Suppressor macrophage treated with lipopolysaccharide for 1 hour (primary cell): Measurements from ENCODE around the gene ADAMTS13.
A peak's percentile ranks its signal among the peaks of the same experiment; 100 is the strongest.

Source experiments
- DNase-seq, 3 donors: peaks; one replicate each; pipeline ENCODE4 v3.0.0-alpha.2; 2020 to 2022

The ADAMTS13 gene

GRCh38 chr9:133456409-133456808 lies 34.2 kb downstream of the ADAMTS13 start:
- no peak for DNase-seq

DNA sequence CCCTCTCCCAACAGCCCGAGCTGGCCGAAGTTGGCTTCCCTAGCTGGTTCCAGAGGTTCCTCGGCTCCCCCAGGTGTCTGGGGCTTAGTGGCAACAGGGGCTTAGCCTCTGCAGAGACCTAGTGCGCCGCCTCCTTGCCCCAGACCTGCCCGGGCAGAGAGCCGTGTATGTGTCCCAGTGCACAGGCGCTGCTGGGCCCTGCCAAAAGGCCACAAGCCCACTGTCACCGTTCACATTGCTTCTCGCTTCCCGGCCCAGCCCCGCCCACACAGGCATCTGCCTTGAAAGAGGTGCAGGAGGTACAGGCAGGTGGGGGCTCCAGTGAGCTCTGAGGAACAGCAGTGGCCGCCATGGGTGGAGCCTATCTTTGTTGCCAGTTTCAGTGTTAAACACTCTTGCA lies 35.1 kb downstream of the ADAMTS13 start:
- DNase-seq: no peak

DNA sequence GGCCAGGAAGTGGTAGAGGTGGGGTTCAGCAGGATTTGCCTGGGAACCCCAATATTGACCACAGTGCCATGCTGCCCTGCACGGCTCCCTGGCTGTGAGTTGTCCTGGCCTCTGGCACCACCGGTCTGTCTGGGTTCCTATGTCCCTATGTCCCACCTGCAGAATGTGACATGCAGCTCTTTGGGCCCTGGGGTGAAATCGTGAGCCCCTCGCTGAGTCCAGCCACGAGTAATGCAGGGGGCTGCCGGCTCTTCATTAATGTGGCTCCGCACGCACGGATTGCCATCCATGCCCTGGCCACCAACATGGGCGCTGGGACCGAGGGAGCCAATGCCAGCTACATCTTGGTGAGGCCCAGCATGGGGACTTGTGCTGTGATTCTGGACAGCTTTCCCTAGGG lies 35.6 kb downstream of the ADAMTS13 start:
- no peak for DNase-seq

DNA sequence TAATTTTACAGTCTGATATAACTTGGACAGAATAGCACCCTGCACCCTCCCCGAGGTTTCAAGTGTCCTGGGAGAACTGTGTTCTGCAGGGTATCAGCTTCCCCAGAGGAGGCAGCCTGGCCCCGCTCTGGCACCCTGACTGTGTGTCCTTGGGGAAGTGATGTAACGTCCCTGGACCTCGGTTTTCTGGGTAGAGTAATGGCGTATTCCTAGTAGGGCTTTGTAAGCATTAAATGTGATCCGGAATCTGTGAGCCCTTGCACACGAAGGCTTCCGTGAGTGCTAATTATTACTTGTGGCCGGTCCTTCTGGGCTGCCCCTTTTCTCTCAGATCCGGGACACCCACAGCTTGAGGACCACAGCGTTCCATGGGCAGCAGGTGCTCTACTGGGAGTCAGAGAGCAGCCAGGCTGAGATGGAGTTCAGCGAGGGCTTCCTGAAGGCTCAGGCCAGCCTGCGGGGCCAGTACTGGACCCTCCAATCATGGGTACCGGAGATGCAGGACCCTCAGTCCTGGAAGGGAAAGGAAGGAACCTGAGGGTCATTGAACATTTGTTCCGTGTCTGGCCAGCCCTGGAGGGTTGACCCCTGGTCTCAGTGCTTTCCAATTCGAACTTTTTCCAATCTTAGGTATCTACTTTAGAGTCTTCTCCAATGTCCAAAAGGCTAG lies 36.6 kb downstream of the ADAMTS13 start:
- peak; percentile 70 to 78 (median 73) for DNase-seq

DNA sequence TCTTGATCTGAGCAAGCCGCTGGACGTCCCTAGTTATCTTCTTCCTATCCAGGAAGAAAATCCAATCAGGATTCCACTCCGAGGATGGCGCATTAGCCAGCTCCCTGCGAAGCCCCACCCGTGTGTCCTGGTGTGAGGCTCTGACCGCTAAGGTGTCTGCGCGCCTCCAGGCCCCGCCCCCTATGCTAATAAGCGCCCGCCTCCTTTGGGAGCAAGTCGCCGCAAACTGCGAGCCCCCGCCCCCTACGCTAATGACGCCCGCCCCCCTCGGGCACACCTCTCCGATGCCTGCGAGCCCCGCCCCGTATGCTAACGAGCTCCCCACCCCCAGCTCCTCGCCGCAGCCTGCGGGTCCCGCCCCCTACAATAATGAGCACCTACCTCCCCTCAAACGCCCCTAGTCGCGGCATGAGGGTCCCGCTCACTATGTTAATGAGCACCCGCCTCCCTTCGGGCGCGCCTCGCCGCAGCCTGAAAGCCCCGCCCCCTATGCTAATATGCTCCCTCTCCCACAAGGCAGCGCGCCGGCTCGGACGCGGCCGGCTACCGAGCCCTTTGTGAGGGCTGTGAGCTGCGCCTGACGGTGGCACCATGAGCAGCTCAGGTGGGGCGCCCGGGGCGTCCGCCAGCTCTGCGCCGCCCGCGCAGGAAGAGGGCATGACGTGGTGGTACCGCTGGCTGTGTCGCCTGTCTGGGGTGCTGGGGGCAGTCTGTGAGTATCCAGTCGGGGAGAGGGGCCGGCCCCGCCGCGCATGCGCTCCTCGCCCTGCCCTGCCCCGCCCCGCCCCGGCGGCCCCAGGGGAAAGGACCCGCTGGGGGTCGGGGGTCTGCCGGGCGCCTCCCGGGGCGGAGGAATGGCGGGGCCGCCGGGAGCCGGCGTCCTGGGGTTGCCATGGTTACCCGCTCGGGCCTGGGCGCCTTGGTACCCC lies 37.6 kb downstream of the ADAMTS13 start, which contains the start of gene CACFD1:
CACFD1 (plus strand) TSS at position 503 of the 929 bp plus-strand sequence; CDS start at position 592, 89 bp downstream.
- DNase-seq: peak; percentile 88 to 97 (median 94)

- no peak for DNase-seq
Observed at GRCh38 chr9:133460405-133461175, 38.4 kb downstream of the ADAMTS13 start.

DNA sequence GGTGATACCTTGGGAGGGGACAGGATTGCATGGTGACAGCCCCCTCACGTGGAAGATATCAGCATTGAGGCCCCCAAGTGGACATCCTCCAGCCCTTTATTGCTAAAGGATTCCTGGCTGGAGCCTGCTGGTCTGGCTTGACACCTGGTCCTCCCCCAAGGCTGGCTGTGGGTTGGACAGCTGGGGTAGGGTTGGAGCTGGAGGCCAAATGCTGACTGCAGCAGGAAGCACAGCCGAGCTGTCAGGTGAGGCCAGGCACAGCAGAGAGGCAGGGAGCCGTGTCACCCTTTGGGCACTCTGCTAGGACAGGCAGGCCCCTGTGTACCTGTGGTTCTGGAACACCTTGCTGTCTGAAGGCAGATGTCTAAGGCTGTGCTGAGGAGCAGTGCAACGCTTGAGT lies 39.8 kb downstream of the ADAMTS13 start:
- DNase-seq: no peak

DNA sequence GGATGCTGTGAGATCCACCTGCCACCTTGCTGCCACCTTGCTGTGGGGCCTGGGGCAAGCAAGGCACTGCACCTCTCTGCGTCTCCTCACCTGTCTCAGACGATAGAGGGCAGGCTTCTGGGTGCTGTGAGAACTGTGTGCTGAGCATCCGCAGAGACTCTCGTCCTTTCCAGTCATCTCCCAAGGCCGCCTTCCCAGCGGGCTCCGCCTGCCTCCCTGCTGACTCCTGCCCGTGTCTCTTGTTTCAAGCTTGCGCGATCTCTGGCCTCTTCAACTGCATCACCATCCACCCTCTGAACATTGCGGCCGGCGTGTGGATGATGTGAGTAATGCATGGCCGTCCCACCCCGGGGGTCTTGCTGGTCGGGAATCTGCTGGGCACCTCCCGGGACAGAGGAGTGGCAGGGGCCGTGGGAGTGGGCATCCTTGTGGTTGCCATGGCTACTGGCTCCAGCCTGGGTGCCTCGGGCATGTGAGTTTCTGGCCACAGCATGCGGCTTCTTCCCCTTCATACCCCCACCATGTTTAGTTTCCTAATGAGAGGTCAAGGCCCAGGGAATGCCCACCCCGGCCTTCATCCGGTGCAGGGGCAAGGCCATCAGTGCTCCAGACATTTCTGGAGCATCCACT lies 41.2 kb downstream of the ADAMTS13 start:
- DNase-seq: no peak

DNA sequence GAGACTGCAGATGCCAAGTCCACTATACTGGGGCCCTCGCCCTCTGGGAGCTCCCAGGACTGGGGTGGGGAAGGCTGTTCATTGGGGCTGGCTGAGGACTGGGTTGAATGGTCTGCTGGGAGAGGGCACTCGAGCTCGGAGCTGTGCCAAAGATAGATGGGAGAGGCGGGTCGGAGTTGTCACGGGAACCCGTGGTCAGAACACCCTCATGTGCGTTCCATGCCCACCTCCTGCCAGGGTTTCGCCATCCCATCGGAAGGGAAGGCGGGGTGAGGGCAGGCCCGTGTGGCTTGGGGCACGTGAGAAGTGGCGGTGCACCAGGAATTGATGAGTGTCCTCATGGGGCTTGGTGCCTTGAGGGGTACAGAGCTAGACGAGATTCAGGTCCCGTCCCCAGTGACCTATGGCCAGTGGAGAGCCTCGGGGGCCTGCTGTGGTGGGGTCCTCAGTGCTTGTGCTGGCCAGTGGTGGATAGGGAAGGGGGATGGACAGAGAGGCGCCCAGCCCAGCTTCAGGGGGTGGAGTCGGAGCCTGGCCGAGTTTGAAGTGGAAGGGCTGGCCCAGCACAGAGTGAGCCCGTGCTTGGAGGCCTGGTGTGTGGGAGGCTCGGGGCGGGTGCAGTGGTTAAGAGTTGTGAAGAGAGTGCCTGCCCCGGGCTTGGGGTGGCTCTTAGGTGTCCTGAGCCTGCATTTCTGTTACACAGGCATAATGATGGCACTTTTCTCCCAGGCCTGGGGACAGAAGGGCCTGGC lies 41.9 kb downstream of the ADAMTS13 start:
- DNase-seq: no peak

DNA sequence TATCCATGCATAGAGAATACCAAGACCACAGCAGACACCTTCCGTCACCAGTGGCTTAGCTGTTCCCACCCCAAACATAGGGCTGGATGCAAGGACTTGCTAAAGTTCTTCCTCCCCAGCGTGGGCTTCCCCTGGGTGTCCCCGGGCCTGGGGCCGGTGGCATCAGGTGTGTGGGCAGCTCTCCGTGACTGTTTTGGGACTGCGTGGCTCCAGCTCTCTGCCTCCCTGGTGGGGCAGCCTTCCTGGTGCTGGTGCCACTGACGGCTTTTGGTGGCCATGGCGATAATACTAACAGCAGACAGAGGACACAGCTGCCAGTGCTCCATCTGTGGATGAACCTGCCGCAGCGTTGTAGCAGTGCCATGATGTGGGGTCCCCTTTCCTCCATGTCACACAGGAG lies 42.5 kb downstream of the ADAMTS13 start:
- no peak for DNase-seq

DNA sequence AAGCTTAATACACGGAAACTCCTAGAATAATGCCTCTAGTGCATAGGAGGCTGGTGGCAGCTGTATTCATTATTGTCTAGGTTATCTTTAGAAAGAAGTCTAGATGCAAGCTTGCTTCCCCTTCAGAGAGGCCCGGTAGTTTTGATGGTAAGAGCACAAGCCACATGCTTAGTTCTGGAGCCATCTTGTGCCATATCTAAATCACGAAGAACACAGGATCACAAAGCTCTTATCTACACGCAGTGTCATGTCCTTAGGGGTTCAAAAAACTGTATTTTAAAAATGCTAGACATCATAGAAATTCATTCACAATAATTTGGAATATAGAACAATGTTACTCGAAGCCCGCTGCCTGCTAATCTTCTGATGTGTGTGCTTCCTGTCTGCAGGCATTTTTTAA lies 43.8 kb downstream of the ADAMTS13 start:
- DNase-seq: no peak

GRCh38 chr9:133467101-133467500 lies 44.9 kb downstream of the ADAMTS13 start:
- no peak for DNase-seq

DNA sequence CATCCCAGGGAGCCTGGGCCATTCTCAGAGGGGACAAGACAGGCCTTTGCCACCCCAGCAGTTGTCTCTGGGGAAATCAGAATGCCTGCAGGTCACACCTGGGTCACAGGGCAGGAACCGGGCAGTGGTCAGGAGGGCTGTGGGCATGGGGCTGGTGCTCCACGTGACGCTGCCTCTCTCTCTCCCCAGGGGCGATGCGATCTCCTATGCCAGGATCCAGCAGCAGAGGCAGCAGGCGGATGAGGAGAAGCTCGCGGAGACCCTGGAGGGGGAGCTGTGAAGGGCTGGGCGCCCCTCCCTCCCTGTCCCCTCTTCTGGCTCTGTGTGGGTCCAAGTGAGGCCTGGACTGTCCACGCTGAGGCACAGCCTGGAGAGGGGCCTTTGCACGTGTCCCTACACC lies 46.2 kb downstream of the ADAMTS13 start:
- peak in 1 of 3 donors; percentile 47 for DNase-seq

GRCh38 chr9:133468777-133469421 lies 46.7 kb downstream of the ADAMTS13 start:
- peak in 1 of 3 donors; percentile 42 for DNase-seq

DNA sequence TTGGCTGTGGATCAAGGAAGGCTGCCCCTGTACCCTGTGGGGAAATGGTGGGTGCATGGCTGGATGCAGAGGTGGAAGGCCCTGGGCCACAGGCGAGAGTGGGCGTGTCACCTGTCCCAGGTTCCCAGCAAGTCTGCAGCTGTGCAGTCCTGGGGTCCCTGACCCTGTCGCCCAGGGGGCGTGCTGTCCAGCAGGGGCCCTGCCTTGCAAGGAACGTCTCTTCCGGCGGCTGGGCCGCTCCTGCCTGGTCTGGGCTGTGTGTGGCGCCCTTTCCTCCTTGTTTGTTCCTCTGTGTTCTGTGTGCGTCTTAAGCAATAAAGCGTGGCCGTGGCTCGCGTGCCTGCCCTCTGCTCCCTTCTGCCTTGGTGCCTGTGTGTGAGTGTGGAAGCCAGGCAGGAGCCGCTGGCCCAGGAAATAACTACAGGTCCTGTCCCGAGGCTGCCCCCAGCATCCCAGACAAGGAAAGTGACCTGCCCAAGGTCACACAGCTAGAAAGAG lies 48.3 kb downstream of the ADAMTS13 start:
- DNase-seq: peak in 2 of 3 donors; percentile 43 to 45

GRCh38 chr9:133470988-133471387 lies 48.8 kb downstream of the ADAMTS13 start:
- DNase-seq: peak in 1 of 3 donors; percentile 36

GRCh38 chr9:133471551-133472276 lies 49.5 kb downstream of the ADAMTS13 start:
- no peak for DNase-seq

DNA sequence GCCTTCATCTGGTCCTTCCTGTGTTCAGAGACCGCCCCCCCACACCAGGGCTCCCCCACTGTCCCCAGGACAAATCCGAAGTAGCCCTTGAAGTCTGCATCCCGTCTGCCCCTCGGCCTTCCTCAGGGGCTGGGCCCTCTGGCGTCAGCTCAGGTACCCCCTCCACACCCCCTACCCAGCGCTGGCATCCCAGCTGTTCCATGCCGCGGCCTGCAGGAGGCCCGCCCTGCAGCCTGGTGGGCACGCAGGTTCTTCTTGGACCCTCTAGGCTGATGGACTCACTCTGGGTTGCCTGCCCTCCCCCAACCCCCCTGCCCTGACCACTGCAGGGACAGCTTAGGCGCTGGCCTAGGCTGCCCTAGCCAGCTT lies 50.1 kb downstream of the ADAMTS13 start:
- no peak for DNase-seq

DNA sequence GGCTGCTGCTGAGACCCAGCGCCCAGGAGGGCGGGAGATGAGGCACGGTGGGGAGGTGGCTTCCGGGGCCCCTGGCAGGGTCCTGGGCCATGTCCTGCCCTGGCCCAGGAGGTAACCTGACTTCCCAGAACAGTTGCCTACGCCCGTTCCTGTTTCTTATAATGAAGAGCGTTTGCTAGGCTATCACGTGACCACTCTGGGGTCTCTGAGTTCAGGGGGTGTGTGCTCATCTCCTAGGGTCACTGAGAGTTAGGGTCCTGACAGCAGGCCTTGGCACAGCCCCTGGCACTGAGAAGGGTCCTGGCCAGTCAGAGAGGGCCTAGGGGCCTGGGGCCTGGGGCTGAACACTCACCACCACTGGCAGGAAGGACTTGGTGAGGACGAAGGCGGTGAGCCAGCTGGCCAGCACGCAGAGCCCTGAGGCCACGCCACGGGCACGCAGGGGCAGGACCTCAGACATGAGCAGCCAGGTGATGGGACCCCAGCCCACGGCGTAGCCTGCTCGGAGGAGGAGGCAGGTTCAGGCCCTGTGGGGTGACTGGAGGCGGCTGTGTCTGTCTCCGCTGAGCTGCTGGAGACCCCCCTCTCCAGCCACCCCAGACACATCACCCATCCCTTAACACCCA lies 50.7 kb downstream of the ADAMTS13 start:
- no peak for DNase-seq

GRCh38 chr9:133473743-133474142 lies 51.6 kb downstream of the ADAMTS13 start:
- DNase-seq: no peak
